H1 (cell line): Measurements from ENCODE around the gene CSN3. TPM values are rescaled to one million over a fixed set of nuclear protein-coding genes. Genes with fewer than 3 reads are reported as not detected.

Experiments
- CTCF ChIA-PET: fragments of 300-600 bp; sonication (Branson Sonifier 250); formaldehyde crosslinking; loops from one replicate; lab custom pipeline; 2021; ENCODE audit not compliant: partially characterized antibody; lab: Charles Lee
- POLR2A ChIA-PET: fragments of 300-600 bp; sonication (Branson Sonifier 250); formaldehyde crosslinking; loops from one replicate; lab custom pipeline; 2021; ENCODE audit warnings: inconsistent platforms; ENCODE audit not compliant: partially characterized antibody; lab: Charles Lee
- DNase-seq, 2 experiments: peaks; one replicate each; pipeline versions ENCODE4 v3.0.0 to v3.0.0-alpha.2; 2010 to 2022; ENCODE audit warnings: low spot score in 2 of 2, low read depth in 1 of 2, mixed read lengths in 1 of 2
- FAIRE-seq: peaks from 2 replicates; lab custom pipeline; 2011; peaks lifted over from hg19 to GRCh38; lab: Jason Lieb, UNC
- H2AFZ ChIP-seq: 2 replicates; pipeline ENCODE4 v1.8.1; 2012; ENCODE audit warnings: low read length, inconsistent platforms
- H2AK5ac ChIP-seq: 2 replicates; pipeline ENCODE4 v1.6.1; 2013; ENCODE audit warnings: low read depth, low read length
- H2BK120ac ChIP-seq: replicated peaks from 2 replicates; pipeline ENCODE3; 2013; ENCODE audit warnings: low read depth, low read length, inconsistent platforms
- H2BK12ac ChIP-seq: 2 replicates; pipeline ENCODE4 v1.6.1; 2013; ENCODE audit warnings: low read depth, low read length
- H2BK15ac ChIP-seq: 2 replicates; pipeline ENCODE4 v1.6.1; 2013; ENCODE audit warnings: low read length
- H2BK20ac ChIP-seq: 2 replicates; pipeline ENCODE4 v1.6.1; 2013; ENCODE audit warnings: low read length
- H2BK5ac ChIP-seq: 2 replicates; pipeline ENCODE4 v1.6.1; 2013; ENCODE audit warnings: low read depth, low read length
- H3K14ac ChIP-seq: 2 replicates; pipeline ENCODE4 v1.6.1; 2013; ENCODE audit warnings: inconsistent platforms; ENCODE audit not compliant: insufficient read length
- H3K18ac ChIP-seq: 2 replicates; pipeline ENCODE4 v1.6.1; 2013; ENCODE audit warnings: low read length; ENCODE audit errors: extremely low read depth
- H3K23ac ChIP-seq: 2 replicates; pipeline ENCODE4 v1.6.1; 2013; ENCODE audit warnings: inconsistent platforms; ENCODE audit not compliant: insufficient read length
- H3K23me2 ChIP-seq: 2 replicates; pipeline ENCODE4 v1.6.1; 2013; ENCODE audit warnings: low read depth, low read length
- H3K27ac ChIP-seq: 2 replicates; pipeline ENCODE4 v1.6.1; 2011; ENCODE audit warnings: low read depth, low read length, inconsistent platforms
- H3K27me3 ChIP-seq, 4 experiments: replicated peaks in 1 of 4; 1 replicate in 1 of 4; 2 replicates in 3 of 4; pipeline versions ENCODE4 v1.6.1 to v1.8.1; 2011 to 2013; ENCODE audit warnings: low read length in 3 of 4, mild to moderate bottlenecking in 3 of 4, inconsistent platforms in 2 of 4, mixed read lengths in 2 of 4, moderate library complexity in 1 of 4; ENCODE audit not compliant: control insufficient read depth in 3 of 4, insufficient read depth in 3 of 4; ENCODE audit errors: extremely low read depth in 1 of 4
- H3K36me3 ChIP-seq, 4 experiments: 2 replicates each; pipeline versions ENCODE4 v1.6.1 to v1.8.1; 2011 to 2013; ENCODE audit warnings: mild to moderate bottlenecking in 4 of 4, low read length in 3 of 4, moderate library complexity in 2 of 4, control low read depth in 1 of 4, inconsistent platforms in 1 of 4; ENCODE audit not compliant: insufficient read depth in 4 of 4, control insufficient read depth in 2 of 4
- H3K4ac ChIP-seq: replicated peaks from 2 replicates; pipeline ENCODE3; 2013; ENCODE audit warnings: low read length, low read depth, mixed read lengths, inconsistent platforms; ENCODE audit not compliant: insufficient read length
- H3K4me1 ChIP-seq, 4 experiments: replicated peaks in 1 of 4; 1 replicate in 1 of 4; 2 replicates in 3 of 4; pipeline versions ENCODE4 v1.6.1 to v1.8.1; 2011 to 2013; ENCODE audit warnings: low read length in 3 of 4, inconsistent platforms in 2 of 4, mixed read lengths in 1 of 4; ENCODE audit not compliant: insufficient read depth in 4 of 4, control insufficient read depth in 3 of 4
- H3K4me2 ChIP-seq, 2 experiments: 2 replicates each; pipeline versions ENCODE4 v1.6.1 to v1.8.1; 2011 to 2013; ENCODE audit warnings: low read depth in 2 of 2, low read length in 2 of 2, control low read depth in 1 of 2, inconsistent platforms in 1 of 2, mild to moderate bottlenecking in 1 of 2; ENCODE audit not compliant: insufficient read depth in 1 of 2
- H3K4me3 ChIP-seq, 4 experiments: fragments of 200-600, 300-600 bp in 1 of 4; sonication (generic), shearing (Covaris generic), sonication (Bioruptor Twin) in 1 of 4; 2 replicates each; pipeline versions ENCODE4 v1.5.1 to v1.8.1; 2011 to 2016; ENCODE audit warnings: low read length in 4 of 4, low read depth in 3 of 4, control low read depth in 2 of 4, inconsistent platforms in 2 of 4, mild to moderate bottlenecking in 2 of 4, mixed read lengths in 1 of 4, moderate library complexity in 1 of 4; ENCODE audit not compliant: insufficient read depth in 2 of 4; ENCODE audit errors: extremely low read depth in 1 of 4
- H3K56ac ChIP-seq: replicated peaks from 2 replicates; pipeline ENCODE3; 2013; ENCODE audit warnings: low read depth, mild to moderate bottlenecking, mixed read lengths, low read length, inconsistent platforms; ENCODE audit not compliant: insufficient read length
- H3K79me1 ChIP-seq: 2 replicates; pipeline ENCODE4 v1.6.1; 2013; ENCODE audit warnings: low read depth, low read length, control low read depth
- H3K79me2 ChIP-seq, 2 experiments: 2 replicates each; pipeline versions ENCODE4 v1.6.1 to v1.8.1; 2012 to 2013; ENCODE audit warnings: low read length in 2 of 2, mild to moderate bottlenecking in 2 of 2, inconsistent platforms in 1 of 2; ENCODE audit not compliant: insufficient read depth in 2 of 2, control insufficient read depth in 1 of 2
- H3K9ac ChIP-seq, 4 experiments: replicated peaks in 1 of 4; 1 replicate in 1 of 4; 2 replicates in 3 of 4; pipeline versions ENCODE4 v1.6.1 to v1.8.1; 2011 to 2013; ENCODE audit warnings: low read depth in 3 of 4, low read length in 3 of 4, control low read depth in 2 of 4, mild to moderate bottlenecking in 2 of 4, moderate library complexity in 2 of 4, inconsistent platforms in 1 of 4; ENCODE audit errors: extremely low read depth in 1 of 4
- H3K9me3 ChIP-seq, 2 experiments: 2 replicates each; pipeline versions ENCODE4 v1.6.1 to v1.8.1; 2012 to 2013; ENCODE audit warnings: mild to moderate bottlenecking in 2 of 2, moderate library complexity in 2 of 2, control low read depth in 1 of 2, inconsistent platforms in 1 of 2, low read depth in 1 of 2, low read length in 1 of 2, mixed read lengths in 1 of 2; ENCODE audit not compliant: insufficient read depth in 2 of 2
- H4K20me1 ChIP-seq, 2 experiments: replicated peaks in 1 of 2; 2 replicates each; pipeline versions ENCODE3 to v1.8.1; 2011 to 2013; ENCODE audit warnings: inconsistent platforms in 2 of 2, low read length in 2 of 2, mild to moderate bottlenecking in 1 of 2; ENCODE audit not compliant: insufficient read depth in 2 of 2, control insufficient read depth in 1 of 2
- H4K5ac ChIP-seq: 2 replicates; pipeline ENCODE4 v1.6.1; 2013; ENCODE audit warnings: low read length, low read depth, mixed read lengths, inconsistent platforms; ENCODE audit not compliant: insufficient read length
- H4K8ac ChIP-seq: 2 replicates; pipeline ENCODE4 v1.8.0; 2013; ENCODE audit warnings: mild to moderate bottlenecking, moderate library complexity, low read length, inconsistent platforms; ENCODE audit not compliant: insufficient read depth; ENCODE audit errors: extremely low read depth
- H4K91ac ChIP-seq: replicated peaks from 2 replicates; pipeline ENCODE3; 2013; ENCODE audit warnings: low read length, mixed read lengths, inconsistent platforms; ENCODE audit not compliant: insufficient read length
- CEBPB ChIP-seq: IDR thresholded peaks from 2 replicates; pipeline ENCODE4 v1.6.1; 2012; ENCODE audit warnings: low read depth, low read length
- EGR1 ChIP-seq: IDR thresholded peaks from 2 replicates; pipeline ENCODE4 v1.6.1; 2011; ENCODE audit warnings: low read depth, low read length, borderline replicate concordance
- HDAC6 ChIP-seq: IDR thresholded peaks from one replicate; pipeline ENCODE4 v1.7.1; 2012; ENCODE audit warnings: low read depth, mild to moderate bottlenecking, inconsistent platforms, low read length, moderate library complexity
- POU5F1 ChIP-seq: IDR thresholded peaks from 2 replicates; pipeline ENCODE4 v1.6.1; 2011; ENCODE audit warnings: low read depth, mild to moderate bottlenecking, low read length, moderate library complexity
- RAD21 ChIP-seq, 2 experiments: IDR thresholded peaks in 1 of 2; conservative IDR thresholded peaks in 1 of 2; 2 replicates each; pipeline ENCODE4 v1.6.1; 2011; ENCODE audit warnings: low read depth in 2 of 2, low read length in 2 of 2, improper control_type of control experiment in 1 of 2, inconsistent platforms in 1 of 2, mild to moderate bottlenecking in 1 of 2, moderate library complexity in 1 of 2
- SAP30 ChIP-seq: fragments of 300-600 bp; sonication (generic); IDR thresholded peaks from 2 replicates; pipeline ENCODE4 v1.7.1; 2012; ENCODE audit warnings: low read length, moderate library complexity, mild to moderate bottlenecking, inconsistent platforms; ENCODE audit not compliant: insufficient read depth, insufficient replicate concordance
- SIN3A ChIP-seq, 2 experiments: IDR thresholded peaks in 1 of 2; conservative IDR thresholded peaks in 1 of 2; 2 replicates each; pipeline ENCODE4 v1.6.1; 2011 to 2012; ENCODE audit warnings: low read length in 2 of 2, improper control_type of control experiment in 1 of 2, low read depth in 1 of 2, mild to moderate bottlenecking in 1 of 2
- WGBS, 2 experiments: shearing (Covaris generic) in 1 of 2; methylation state at CpG; one replicate each; pipeline versions ENCODE4 v1.1.6 to v1.1.7; 2013 to 2015; ENCODE audit warnings: low lambda C conversion rate in 2 of 2, mixed read lengths in 2 of 2, inconsistent platforms in 1 of 2, low coverage in 1 of 2, missing lambda C conversion rate in 1 of 2; ENCODE audit not compliant: insufficient replicate concordance in 2 of 2, insufficient coverage in 1 of 2, insufficient read length in 1 of 2; ENCODE audit errors: extremely low coverage in 1 of 2, missing lambda C conversion rate in 1 of 2; 5-methylcytosine and 5-hydroxymethylcytosine counted together
- polyA plus RNA-seq, 7 experiments: library from polyadenylated mRNA; depleted of rRNA in 3 of 7; stranded (reverse) in 5 of 7; unstranded in 2 of 7; fragments of >200 nt in 5 of 7; fragments of 200-250 nt in 2 of 7; gene quantifications; 1 replicate in 5 of 7; 2 replicates in 1 of 7; 4 replicates in 1 of 7; pipeline versions ENCODE4 v1.2.1 to v1.2.3, GENCODE V29; 2011 to 2013; ENCODE audit warnings: missing spikeins in 2 of 7, mixed read lengths in 2 of 7
- total RNA-seq: library from RNA; stranded (reverse); fragmentation: NEBNext Ultra II Directional; extraction: Animal tissue kit (Norgen Biotek cat#: 25700); gene quantifications from 2 replicates; pipeline ENCODE4 v1.2.1, GENCODE V29; 2021
- TF ChIP-seq, protein P1 (sequence below): IDR thresholded peaks from 2 replicates; pipeline ENCODE4 v1.6.1; 2011; ENCODE audit warnings: low read depth, mild to moderate bottlenecking, low read length; ENCODE audit not compliant: insufficient read depth

Gene CSN3
- total and polyA plus RNA-seq, 2 of the 8 experiments (the other 6 are each of a cell fraction or from before 2014, with no cell fraction given), result not detected

GRCh38 chr4:70196857-70197256 lies 45.5 kb upstream of the CSN3 start:
- H2AFZ ChIP-seq, result no peak overlapping the region
- H2BK15ac ChIP-seq, result no peak overlapping the region
- no peak overlapping the region for H3K14ac ChIP-seq
- POLR2A ChIA-PET, result no interaction called here
- 92% methylated on average over 2 of the region's 2 CpGs; no CpG with 5 or more reads in 1 of the 2 experiments for WGBS, 2 experiments
- no peak overlapping the region for H3K18ac ChIP-seq
- H3K9ac ChIP-seq, result no peak overlapping the region
- no peaks in the 10 kb centered on the region for H3K9me3 ChIP-seq
- H3K4me2 ChIP-seq, result no peak overlapping the region
- H3K4ac ChIP-seq, result no peak overlapping the region
- H4K20me1 ChIP-seq, result no peaks in the 10 kb centered on the region
- H4K91ac ChIP-seq, result no peak overlapping the region
- H4K5ac ChIP-seq, result no peak overlapping the region
- H3K36me3 ChIP-seq, result no peaks in the 10 kb centered on the region
- no peak overlapping the region for H3K56ac ChIP-seq
- DNase-seq (no peak), FAIRE-seq (no peak)
- no peaks in the 10 kb centered on the region for H3K23me2 ChIP-seq
- H4K8ac ChIP-seq, result no peak overlapping the region
- no peaks in the 10 kb centered on the region for H3K27me3 ChIP-seq
- no peak overlapping the region for H3K23ac ChIP-seq
- H2BK12ac ChIP-seq, result no peak overlapping the region
- H2BK120ac ChIP-seq, result no peak overlapping the region
- no peak overlapping the region for H3K4me3 ChIP-seq
- no peak overlapping the region for H3K27ac ChIP-seq
- no peaks in the 10 kb centered on the region for H3K79me1 ChIP-seq
- H3K79me2 ChIP-seq, result no peaks in the 10 kb centered on the region
- no peaks in the 10 kb centered on the region for H3K4me1 ChIP-seq
- H2BK20ac ChIP-seq, result no peak overlapping the region
- TF ChIP-seq HDAC6 (no peak), RAD21 (IDR thresholded peaks at IDR 0.05 in 1 of 2, conservative IDR thresholded peaks at IDR 0.05 in 1 of 2; ENCODE audit: low read depth in 2 of 2, low read length in 2 of 2) (no peak), CEBPB (peak; percentile 22; the same call in 1 of the 2 replicates), SAP30 (no peak), SIN3A (conservative IDR thresholded peaks at IDR 0.05 in 1 of 2, IDR thresholded peaks at IDR 0.05 in 1 of 2; ENCODE audit: low read depth in 1 of 2, low read length in 2 of 2) (no peak), EGR1 (no peak), POU5F1 (no peak)
- TF ChIP-seq, protein P1, sequence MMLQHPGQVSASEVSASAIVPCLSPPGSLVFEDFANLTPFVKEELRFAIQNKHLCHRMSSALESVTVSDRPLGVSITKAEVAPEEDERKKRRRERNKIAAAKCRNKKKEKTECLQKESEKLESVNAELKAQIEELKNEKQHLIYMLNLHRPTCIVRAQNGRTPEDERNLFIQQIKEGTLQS, result no peak
- H2BK5ac ChIP-seq, result no peak overlapping the region
- H2AK5ac ChIP-seq, result no peak overlapping the region
- CTCF ChIA-PET, result interaction anchor here (0.9 to 2.6 kb wide), 4 partner anchors 13 to 303 kb away, joined by 3 to 12 read pairs (median 8); no protein-coding TSS in a partner anchor
